T-helper 2 cell (primary cell): ENCODE results near the gene LSR.
"Not testable (repeated sequence)": the region's sequence is repeated elsewhere in the genome, so short reads cannot be mapped to it uniquely, and the experiment has no call there.

Experiments used
- DNase-seq, 5 experiments: peaks; one replicate each; pipeline versions ENCODE4 v3.0.0 to v3.0.0-alpha.2; 2012 to 2022

LSR gene

DNA sequence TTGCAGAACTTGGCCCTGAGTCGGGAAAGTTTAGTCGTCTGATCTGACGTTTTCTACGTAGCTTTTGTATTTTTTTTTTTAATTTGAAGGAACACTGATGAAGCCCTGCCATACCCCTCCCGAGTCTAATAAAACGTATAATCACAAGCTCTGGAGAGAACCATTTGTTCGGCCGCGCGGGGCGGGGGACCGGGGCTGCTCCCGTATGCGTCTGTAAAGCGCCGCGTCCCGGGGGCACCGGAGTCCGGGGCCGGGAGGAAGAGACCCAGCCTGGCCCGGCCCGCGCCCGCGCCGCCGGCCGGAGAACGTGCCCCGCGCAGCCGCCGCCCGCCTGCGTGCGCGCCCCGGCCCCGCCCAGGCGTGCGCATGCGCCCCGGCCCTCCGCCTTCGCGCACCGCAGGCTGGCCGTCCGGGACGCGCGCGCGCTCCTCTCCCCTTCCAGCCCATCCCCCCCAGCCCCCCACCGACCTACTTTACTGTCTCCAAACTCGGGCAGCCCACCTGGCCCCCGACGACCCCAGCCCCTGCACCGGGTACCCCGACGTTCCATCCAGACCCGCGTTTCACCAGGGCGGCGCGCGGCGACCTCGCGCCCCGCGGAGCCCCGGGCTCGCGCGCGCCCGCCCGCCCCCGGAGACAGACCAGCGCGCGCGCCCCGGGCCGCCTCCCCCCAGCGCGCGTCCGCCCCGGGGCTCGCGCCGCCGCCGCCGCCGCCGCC, 19.2 kb downstream of the LSR start:
- DNase-seq = peak; percentile 53 to 91 (median 67)

DNA sequence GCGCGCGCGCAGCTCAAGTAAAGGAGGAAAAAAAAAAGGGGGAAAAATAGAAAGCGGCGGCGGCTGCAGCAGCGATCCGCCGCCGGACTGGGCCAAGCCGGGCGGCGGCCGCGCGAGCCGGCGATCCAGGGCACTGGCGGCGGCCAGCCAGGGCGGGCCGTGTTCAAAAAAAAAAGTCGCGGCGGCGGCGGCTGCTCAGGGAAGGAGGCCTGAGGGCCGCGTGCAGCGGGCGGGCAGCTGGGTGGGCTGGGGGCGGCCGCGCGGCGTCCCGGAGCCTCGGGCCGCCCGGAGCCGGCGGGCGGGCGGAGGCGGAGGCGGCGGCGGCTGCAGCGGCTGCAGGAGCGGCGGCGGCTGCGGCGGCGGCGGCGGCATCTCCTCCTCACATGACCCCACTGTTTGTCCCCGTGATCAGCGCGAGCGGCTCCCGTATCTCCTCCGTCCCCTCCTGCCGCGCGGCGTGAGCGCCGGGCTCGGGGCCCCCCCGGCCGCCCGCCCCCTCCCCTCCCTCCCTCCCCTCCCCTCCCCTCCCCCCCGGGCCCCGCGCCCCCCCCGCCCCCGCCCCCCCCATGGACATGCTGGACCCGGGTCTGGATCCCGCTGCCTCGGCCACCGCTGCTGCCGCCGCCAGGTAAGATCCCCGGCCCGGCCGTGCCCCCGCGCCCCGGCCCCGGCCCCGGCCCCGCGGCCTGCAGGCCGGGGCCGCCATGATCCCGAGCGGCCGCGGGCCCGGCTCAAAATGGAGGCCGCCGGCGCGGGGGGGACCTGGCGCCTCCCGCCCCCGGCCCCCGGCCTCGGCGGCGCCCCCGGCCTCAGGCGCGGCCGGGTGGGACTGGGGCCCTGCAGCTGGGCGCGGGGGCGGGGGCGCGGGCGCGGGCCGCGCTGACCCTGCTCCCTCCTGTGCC, 20.0 kb downstream of the LSR start, which contains the start of gene USF2:
TSS of gene USF2 (plus strand) at position 427 of the 902 bp plus-strand sequence. CDS start at position 567, 140 bp downstream.
- peak; percentile 43 to 87 (median 57) for DNase-seq

DNA sequence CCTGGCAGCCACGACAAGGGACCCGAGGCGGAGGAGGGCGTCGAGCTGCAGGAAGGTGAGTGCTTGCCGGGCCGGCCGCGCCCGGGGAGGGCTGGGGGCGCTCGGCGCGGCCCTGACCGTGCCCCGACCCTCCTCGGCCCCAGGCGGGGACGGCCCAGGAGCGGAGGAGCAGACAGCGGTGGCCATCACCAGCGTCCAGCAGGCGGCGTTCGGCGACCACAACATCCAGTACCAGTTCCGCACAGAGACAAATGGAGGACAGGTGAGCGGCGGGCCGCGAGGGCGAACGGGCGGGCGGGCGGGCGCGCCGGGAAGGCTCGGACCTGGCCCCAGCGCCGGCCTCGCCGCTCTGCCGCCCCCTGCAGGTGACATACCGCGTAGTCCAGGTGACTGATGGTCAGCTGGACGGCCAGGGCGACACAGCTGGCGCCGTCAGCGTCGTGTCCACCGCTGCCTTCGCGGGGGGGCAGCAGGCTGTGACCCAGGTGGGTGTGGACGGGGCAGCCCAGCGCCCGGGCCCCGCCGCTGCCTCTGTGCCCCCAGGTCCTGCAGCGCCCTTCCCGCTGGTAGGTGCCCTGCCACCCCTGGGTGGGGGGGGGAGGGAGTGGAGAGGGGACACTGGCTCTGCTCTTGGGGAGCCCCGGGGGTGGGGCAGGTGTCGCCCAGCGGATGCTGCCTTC, 20.8 kb downstream of the LSR start:
- peak; percentile 49 to 80 (median 64) for DNase-seq

DNA sequence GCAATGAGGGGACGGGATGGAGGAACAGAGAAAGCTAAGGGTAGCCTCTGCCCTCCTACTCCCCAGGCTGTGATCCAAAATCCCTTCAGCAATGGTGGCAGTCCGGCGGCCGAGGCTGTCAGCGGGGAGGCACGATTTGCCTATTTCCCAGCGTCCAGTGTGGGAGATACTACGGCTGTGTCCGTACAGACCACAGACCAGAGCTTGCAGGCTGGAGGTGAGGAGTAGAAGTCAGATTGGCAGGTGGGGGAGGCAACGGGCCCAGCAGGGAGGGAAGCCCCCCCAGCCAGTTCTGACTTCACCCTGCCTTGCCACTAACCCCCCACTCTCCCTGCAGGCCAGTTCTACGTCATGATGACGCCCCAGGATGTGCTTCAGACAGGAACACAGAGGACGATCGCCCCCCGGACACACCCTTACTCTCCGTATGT, 21.6 kb downstream of the LSR start:
- DNase-seq = no peak

DNA sequence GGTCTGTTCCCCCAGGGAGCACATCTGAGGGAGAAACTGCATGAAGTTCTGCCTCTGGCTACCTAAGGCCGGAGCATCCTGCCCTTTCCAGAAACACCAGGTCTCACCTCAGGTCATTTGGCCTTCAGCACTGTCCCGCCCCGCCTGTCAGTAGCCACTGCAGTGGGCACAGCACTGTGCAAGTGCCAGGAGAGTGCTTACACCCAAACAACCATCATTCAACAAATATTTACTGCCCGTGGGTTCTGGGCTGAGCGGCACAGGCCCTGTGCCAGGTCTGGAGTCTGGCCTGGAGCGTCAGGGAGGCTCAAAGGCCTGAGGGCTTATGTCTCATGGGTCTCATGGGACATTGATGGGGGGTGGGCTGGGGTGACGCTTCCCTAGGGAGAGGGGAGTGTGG, 22.7 kb downstream of the LSR start:
- DNase-seq = no peak

DNA sequence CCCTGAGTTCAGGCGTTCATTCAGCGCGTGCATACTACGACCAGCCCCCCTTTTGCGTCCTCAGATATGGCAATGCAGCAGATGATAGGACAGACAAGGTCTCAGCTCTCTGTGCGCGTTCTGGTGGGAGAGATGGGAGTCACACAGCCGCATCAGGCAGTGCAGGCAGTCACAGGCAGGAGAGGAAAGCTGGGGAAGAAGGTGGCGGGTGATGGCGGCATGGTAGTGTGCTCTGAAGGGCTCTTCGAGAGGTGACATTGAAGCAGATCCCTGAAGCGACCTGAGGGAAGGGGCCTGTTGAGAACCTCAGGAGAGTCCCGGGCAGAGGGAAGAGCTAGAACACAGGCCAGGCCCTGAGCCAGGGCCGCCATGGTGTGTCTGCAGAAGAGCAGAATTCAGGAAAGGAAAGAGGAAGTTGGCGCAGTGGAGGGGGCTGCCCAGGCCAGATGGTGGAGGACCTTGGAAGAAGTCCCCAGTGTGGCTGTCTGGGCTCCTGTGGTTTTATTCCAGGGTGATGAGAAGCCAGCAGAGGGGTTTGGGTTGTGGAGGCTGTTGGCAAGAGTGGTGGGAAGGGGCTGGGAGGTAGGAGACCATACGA, 23.4 kb downstream of the LSR start:
- DNase-seq = no peak

DNA sequence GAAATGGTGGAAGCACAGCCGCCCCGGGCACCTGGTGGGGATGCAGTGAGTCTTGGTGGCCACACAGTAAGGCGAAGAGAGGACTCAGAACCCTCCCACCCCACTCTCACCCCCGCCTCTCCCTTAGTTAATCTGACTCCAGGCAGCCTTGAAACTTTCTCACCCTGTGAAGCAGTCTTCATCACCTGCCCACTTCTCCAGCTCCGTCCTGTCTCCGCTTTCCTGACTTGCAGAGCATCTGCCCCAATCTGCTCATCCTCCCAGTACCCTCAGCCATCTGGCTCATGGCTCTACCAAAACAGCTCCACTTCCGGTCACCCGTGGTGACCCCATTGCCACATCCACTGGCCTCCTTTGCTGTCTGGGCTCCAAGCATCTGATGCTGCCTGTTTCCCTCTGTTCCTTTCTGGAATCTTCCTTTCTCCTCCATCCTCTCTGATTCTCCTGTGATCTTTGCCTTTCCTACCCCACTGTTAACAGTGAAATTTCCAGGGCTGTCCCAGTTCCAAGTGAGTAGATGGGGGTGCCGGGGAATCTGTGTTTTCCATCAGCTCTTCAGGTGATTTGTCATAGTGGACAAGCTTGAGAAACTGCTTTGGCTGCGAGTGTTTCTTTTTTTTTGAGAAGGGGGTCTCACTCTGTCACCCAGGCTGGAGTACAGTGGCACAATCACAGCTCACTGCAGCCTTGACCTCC, 24.3 kb downstream of the LSR start:
- no peak for DNase-seq

DNA sequence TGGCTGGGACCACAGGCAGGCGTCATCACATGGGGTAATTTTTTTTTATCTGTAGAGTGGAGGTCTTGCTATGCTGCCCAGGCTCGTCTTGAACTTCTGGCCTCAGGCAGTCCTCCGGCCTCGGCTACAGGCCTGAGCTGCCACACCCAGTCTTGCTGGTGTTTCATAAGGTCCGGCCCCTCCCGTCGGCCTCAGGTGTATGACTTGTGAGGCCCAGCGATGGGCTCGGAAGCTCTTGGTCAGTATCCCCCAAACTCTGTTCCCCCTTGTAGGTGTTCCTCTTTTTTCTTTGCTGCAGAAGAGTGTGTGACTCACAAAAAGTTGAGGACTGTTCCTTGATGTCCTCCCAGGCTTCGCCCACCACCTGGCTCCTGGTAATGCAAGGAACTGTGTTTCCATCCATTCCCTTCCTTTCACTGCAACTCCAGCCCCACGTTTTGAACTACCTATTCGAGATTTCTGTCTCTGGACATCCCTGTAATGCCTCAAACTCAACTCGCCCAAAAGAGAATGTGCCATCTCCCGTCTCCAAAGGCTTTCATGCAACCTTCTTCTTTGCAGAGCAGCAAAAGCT, 25.0 kb downstream of the LSR start:
- DNase-seq = no peak

DNA sequence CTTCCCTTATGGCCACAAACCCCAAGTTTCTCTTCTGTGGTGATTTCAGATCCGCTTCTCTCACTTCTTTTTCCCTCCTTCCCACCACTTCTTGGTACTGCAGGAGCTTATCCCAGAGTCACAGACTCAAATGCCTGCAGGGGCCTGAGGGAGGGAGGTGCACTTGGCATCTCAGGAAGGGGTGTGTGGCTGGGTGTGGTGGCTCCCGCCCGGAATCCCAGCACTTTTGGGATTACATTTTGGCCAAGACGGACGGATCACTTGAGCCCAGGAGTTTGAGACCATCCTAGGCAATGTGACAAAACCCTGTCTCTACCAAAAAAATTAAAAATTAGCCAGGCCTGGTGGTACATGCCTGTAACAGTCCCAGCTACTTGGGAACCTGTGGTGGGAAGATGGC, 25.5 kb downstream of the LSR start:
- DNase-seq = no peak

DNA sequence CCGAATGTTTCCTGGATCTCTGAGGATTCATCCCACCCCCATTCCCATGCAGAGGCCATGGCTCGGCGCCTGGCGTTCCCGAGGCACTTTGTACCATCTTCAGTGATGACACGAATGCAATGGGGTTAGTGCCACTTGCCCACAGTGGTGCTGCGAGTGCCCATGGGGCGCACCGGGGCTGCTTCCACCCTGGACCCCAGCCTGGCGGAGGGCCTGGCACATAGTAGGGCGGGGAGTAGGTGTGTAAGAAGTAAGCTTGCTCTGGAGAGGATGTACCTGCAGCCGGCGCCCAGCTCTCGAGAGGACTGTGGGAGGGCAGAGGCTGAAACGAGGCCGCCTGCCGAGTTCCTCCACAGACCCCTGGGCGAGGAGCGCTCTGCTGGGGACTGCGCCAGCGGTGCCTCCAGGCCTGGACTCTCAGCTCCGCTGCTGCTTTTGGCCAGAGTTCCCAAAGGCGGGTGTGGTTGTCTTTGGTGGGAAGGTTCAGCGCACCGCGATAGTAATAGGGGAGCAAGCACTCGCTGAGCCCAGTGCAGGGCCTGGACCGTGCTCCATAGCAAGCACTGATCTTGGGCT, 28.0 kb downstream of the LSR start:
- no peak for DNase-seq

DNA sequence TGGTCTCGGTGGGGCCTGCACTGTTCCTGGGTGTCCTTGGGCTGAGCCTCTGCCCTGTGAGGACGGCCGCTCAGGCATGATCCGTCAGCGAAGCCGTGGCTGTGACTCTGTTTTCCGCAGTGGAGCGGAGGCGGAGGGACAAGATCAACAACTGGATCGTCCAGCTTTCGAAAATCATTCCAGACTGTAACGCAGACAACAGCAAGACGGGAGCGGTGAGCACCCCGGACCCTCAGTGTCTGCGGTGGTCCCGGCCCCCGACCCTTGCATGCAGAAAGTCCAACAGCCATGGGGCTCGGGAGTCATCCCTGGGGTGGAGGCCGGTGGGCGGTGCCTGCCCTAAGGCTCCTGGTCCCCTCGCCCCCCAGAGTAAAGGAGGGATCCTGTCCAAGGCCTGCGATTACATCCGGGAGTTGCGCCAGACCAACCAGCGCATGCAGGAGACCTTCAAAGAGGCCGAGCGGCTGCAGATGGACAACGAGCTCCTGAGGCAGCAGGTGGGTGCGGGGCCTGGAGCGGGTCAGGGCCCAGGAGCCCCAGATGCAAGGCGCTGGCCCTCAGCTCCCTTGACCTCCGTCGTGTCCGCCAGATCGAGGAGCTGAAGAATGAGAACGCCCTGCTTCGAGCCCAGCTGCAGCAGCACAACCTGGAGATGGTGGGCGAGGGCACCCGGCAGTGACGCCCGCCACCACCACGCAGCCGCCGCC, 29.9 kb downstream of the LSR start:
- DNase-seq = no peak

DNA sequence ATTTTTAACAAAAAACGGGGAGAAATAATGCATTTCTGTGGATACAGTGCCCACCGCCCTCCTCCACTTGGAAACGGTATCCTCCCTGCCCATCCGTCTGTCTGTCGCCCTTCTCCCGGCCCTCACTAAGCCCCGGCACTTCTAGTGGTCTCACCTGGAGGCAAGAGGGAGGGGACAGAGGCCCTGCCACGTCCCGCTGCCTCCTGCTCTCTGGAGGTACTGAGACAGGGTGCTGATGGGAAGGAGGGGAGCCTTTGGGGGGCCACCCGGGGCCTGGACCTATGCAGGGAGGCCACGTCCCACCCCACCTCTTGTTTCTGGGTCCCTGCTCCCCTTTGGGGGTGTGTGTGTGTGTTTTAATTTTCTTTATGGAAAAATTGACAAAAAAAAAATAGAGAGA, 30.6 kb downstream of the LSR start:
- DNase-seq = no peak

DNA sequence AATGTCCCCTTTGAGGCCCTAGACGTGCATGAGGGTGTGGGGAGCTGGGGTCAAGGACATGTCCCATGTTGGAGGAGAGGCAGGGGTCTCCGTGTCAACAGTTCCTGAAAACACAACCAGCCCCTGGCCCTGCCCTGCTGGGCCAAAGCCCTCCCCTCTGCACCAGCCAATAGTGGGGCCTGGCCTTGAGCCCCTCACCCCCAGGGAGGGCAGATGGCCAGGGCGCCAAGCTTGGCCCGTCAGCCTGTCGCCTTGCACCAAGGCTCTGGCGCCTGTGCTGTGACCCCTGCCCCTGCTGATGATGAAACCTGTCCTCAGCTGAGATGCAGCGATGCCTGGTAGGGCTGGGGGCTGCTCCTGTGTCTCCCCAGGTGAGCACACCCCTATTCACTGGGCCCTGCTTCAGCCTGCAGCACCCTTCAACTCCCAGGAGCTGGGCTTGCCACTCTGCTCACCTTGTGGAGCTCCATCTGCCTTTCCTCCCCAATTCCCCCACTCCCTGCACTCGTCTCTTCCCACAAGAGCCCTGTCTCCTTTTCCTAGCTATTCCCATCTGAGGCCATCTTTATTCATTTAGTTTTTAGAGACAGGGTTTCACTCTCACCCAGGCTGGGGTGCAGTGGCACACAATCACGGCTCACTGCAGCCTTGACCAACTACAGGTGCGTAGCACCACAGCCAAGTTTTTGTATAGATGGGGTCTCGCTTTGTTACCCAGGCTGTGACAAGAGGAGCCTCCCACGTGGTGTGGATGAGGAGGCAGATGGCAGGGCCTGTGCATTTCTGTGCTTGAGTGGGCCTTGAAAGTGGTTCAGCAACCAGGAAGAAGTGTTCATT, 31.4 kb downstream of the LSR start:
- no peak for DNase-seq

DNA sequence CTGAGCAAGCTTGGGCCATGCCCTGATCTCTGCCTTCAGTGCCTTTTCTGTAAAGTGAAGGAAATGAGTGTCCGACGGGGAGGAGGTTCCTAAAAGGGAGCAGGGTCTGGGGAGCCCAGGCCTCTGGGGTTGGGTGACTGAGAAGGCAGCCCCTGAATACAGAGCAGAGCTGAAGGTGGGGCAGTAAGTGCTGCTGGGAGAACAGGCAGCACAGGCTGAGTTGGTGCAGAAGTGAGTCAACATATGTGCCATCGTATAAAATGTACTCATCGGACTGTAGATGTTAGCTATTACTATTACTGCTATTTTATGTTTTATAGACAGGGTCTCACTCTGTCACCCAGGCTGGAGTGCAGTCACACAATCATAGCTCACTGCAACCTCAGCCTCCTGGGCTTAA, 32.5 kb downstream of the LSR start:
- DNase-seq = no peak

DNA sequence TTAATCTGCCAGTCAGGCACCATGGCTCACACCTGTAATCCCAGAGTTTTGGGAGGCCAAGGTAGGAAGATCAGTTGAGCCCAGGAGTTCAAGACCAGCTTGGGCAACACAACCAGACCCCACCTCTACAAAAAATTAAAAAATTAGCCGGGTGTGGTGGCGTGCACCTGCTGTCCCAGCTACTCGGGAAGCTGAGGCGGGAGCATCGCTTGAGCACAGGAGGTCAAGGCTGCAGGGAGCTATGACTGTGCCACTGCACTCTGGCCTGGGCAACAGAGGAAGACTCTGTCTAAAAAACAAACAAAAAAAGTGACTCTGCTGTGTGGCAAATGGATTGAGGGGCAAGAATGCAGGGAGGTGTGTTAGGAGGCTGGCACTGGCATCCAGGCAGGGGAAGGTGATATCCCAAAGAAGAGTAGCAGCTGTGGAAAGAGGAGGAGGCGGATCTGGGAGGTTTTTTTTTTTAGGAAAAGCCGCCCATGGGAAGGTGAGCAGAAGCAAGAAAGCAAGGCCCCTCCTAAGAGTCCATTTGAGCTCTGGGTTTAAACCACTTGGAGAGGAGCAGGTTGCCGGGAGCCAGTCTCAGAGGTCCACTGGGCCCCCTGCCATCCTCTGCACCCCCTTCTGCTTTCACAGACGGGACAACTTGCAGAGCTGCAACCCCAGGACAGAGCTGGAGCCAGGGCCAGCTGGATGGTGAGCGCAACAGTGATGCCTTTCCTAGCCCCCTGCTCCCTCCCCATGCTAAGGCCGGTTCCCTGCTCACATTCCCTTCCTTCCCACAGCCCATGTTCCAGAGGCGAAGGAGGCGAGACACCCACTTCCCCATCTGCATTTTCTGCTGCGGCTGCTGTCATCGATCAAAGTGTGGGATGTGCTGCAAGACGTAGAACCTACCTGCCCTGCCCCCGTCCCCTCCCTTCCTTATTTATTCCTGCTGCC, 35.6 kb downstream of the LSR start:
- no peak for DNase-seq

DNA sequence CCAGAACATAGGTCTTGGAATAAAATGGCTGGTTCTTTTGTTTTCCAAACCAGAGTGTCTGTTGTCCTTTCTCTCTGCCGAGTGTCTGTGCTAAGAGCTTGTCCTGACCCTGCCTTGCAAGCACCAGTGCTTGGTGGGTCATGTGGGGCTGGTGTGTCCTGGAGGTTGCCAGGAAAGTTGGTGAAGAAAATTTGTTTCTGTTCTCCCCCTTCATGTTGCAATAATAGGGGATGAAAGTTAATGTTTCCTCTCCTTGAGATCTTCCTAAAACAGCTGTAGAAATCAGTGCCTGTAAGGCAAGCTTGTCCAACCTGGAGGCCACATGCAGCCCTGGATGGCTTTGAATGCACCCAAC, 36.3 kb downstream of the LSR start:
- no peak for DNase-seq

DNA sequence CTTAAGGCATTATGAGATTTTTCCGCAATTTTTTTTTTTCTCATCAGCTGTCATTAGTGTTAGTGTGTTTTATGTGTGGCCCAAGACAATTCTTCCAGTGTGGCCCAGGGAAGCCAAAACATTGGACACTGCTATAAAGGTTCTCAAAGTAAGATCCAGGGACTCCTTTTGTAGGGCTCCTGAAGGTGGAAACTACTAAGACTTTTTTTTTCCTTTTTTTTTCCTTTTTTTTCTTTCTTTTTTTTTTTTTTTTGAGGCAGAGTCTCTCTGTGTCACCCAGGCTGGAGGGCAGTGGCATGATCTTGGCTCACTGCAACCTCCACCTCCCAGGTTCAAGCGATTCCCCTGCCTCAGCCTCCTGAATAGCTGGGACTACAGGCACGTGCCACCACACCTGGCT, 36.7 kb downstream of the LSR start:
- DNase-seq = not testable (repeated sequence)

DNA sequence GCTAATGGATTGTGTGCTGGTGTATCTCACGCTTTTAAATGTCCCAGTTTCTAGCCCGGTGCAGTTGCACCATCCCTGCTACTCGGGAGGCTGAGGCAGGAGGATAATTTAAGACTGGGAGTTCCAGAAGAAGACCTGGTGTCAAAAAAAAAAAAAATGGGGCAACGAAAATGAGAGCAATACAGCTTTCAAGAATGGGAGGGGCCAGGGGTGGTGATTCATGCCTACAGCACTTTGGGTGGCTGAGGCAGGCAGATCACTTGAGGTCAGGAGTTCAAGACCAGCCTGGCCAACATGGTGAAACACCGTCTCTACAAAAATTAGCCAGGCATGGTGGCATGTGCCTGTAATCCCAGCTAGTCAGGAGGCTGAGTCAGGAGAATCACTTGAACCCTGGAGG, 37.3 kb downstream of the LSR start:
- not testable (repeated sequence) for DNase-seq

DNA sequence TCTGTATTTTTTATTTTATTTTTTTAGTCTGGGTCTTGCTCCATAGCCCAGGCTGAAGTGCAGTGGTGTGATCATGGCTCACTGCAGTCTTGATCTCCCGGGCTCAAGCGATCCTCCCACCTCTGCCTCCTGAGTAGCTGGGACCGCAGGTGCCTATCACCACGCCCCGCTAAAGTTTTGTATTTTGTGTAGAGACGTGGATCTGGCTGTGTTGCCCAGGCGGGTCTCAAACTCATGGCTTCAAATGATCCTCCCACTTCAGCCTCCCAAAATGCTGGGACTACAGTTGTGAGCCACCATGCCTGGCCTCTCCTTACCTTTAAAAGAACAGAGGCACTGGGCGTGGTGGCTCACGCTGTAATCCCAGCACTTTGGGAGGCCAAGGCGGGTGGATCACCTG, 38.9 kb downstream of the LSR start:
- DNase-seq = no peak
